Measurements from ENCODE around the gene RNF146. TPM values are rescaled to one million over a fixed set of nuclear protein-coding genes. Genes with fewer than 3 reads are reported as not detected.

RNF146 gene
- total RNA-seq (2022; extraction: Qiagen RNA extraction): 10.2 to 12.2 TPM (median 10.9 TPM) in 5 replicates

GRCh38 chr6:127266178-127266891 is at the start of gene RNF146:
RNF146 (plus strand) TSS chr6:127266864; CDS start chr6:127280339, 13,475 bp downstream.

Other genes with a start within 250 kb of the RNF146 start
- gene RSPO3, start 148.2 kb upstream of the RNF146 start, total RNA-seq (2022; extraction: Qiagen RNA extraction): 59.5 to 80.5 TPM (median 63.8 TPM) in 5 replicates
- 31.3 to 57.7 TPM (median 34.1 TPM) in 5 replicates for gene ECHDC1, start 76.7 kb downstream of the RNF146 start, total RNA-seq (2022; extraction: Qiagen RNA extraction)
- gene KIAA0408, start 192.5 kb downstream of the RNF146 start, total RNA-seq (2022; extraction: Qiagen RNA extraction): 5.1 to 5.8 TPM (median 5.6 TPM) in 5 replicates

Data from A549 treated with AZD2906 at 1 μM for 4 hours (cell line).